Astrocyte (in vitro differentiated cells and primary cell): Measurements from ENCODE around the gene SLC18B1. TPM values are rescaled to one million over a fixed set of nuclear protein-coding genes. Genes with fewer than 3 reads are reported as not detected.

ENCODE experiments used
- DNase-seq: peaks from one replicate; pipeline ENCODE4 v3.0.0-alpha.2; 2010; ENCODE audit warnings: low read depth
- FAIRE-seq: peaks from 2 replicates; lab custom pipeline; 2011; peaks lifted over from hg19 to GRCh38; lab: Jason Lieb, UNC
- H2AFZ ChIP-seq: 2 replicates; pipeline ENCODE4 v1.6.0; 2012; ENCODE audit warnings: low read depth, low read length, inconsistent platforms
- H3K27ac ChIP-seq: 2 replicates; pipeline ENCODE4 v1.5.1; 2011; ENCODE audit warnings: low read depth, low read length, inconsistent platforms
- H3K27me3 ChIP-seq: 2 replicates; pipeline ENCODE4 v1.6.0; 2011; ENCODE audit warnings: low read length, inconsistent platforms; ENCODE audit not compliant: insufficient read depth
- H3K36me3 ChIP-seq: 2 replicates; pipeline ENCODE4 v1.5.1; 2011; ENCODE audit warnings: low read length, inconsistent platforms; ENCODE audit not compliant: insufficient read depth
- H3K4me1 ChIP-seq: 2 replicates; pipeline ENCODE4 v1.5.1; 2011; ENCODE audit warnings: low read length, inconsistent platforms; ENCODE audit not compliant: insufficient read depth
- H3K4me2 ChIP-seq: 2 replicates; pipeline ENCODE4 v1.6.0; 2012; ENCODE audit warnings: low read length, inconsistent platforms
- H3K4me3 ChIP-seq: 2 replicates; pipeline ENCODE4 v1.5.1; 2011; ENCODE audit warnings: low read depth, mild to moderate bottlenecking, low read length, inconsistent platforms; ENCODE audit not compliant: insufficient read depth
- H3K79me2 ChIP-seq: 2 replicates; pipeline ENCODE4 v1.6.0; 2012; ENCODE audit warnings: mild to moderate bottlenecking, low read length, inconsistent platforms; ENCODE audit not compliant: insufficient read depth
- H3K9ac ChIP-seq: 2 replicates; pipeline ENCODE4 v1.6.0; 2012; ENCODE audit warnings: mild to moderate bottlenecking, low read length, inconsistent platforms
- H3K9me3 ChIP-seq: 2 replicates; pipeline ENCODE4 v1.5.1; 2012; ENCODE audit warnings: low read depth, mild to moderate bottlenecking, low read length, inconsistent platforms; ENCODE audit not compliant: insufficient read depth
- H4K20me1 ChIP-seq: 2 replicates; pipeline ENCODE4 v1.6.0; 2012; ENCODE audit warnings: low read length, inconsistent platforms; ENCODE audit not compliant: insufficient read depth
- H3K27ac Mint-ChIP-seq: one replicate; pipeline ENCODE4 v1.8.0; 2021; ENCODE audit warnings: mild to moderate bottlenecking, mixed read lengths; ENCODE audit not compliant: unreplicated experiment
- H3K27me3 Mint-ChIP-seq: one replicate; pipeline ENCODE4 v1.8.0; 2021; ENCODE audit warnings: low read depth, mixed read lengths; ENCODE audit not compliant: unreplicated experiment
- H3K36me3 Mint-ChIP-seq: one replicate; pipeline ENCODE4 v1.8.0; 2021; ENCODE audit warnings: low read depth, mixed read lengths; ENCODE audit not compliant: unreplicated experiment
- H3K4me1 Mint-ChIP-seq: one replicate; pipeline ENCODE4 v1.8.0; 2021; ENCODE audit warnings: low read depth, mixed read lengths; ENCODE audit not compliant: unreplicated experiment
- H3K4me3 Mint-ChIP-seq: one replicate; pipeline ENCODE4 v1.8.0; 2021; ENCODE audit warnings: mild to moderate bottlenecking, moderate library complexity, mixed read lengths; ENCODE audit not compliant: unreplicated experiment
- H3K9me3 Mint-ChIP-seq: one replicate; pipeline ENCODE4 v1.8.0; 2021; ENCODE audit warnings: mild to moderate bottlenecking, mixed read lengths; ENCODE audit not compliant: unreplicated experiment
- CTCF ChIP-seq: IDR thresholded peaks from 2 replicates; pipeline ENCODE4 v1.5.1; 2011; ENCODE audit warnings: low read depth, mild to moderate bottlenecking, inconsistent platforms, low read length, moderate library complexity; ENCODE audit not compliant: insufficient read depth
- EZH2 ChIP-seq: IDR thresholded peaks from 2 replicates; pipeline ENCODE4 v1.6.1; 2012; ENCODE audit warnings: mild to moderate bottlenecking, low read length, inconsistent platforms; ENCODE audit not compliant: insufficient read depth
- total RNA-seq: library from RNA; stranded (reverse); gene quantifications from 2 replicates; pipeline ENCODE4 v1.2.1, GENCODE V29; 2021

SLC18B1 gene
- total RNA-seq, 1 donor from 2014 or later, result 8.2 TPM

- H3K9ac ChIP-seq, result no peak overlapping the region
- Mint-ChIP-seq H3K36me3 (no peaks in the 10 kb centered on the region), H3K27me3 (no peaks in the 10 kb centered on the region), H3K27ac (no peak overlapping the region), H3K4me1 (no peaks in the 10 kb centered on the region), H3K9me3 (no peaks in the 10 kb centered on the region), H3K4me3 (no peak overlapping the region)
- H3K27me3 ChIP-seq, result no peaks in the 10 kb centered on the region
- TF ChIP-seq EZH2 (no peak), CTCF (no peak)
- no peaks in the 10 kb centered on the region for H3K9me3 ChIP-seq
- no peak for DNase-seq
- H3K27ac ChIP-seq, result no peak overlapping the region
- no peaks in the 10 kb centered on the region for H3K4me1 ChIP-seq
- no peak overlapping the region for H3K4me3 ChIP-seq
- H3K79me2 ChIP-seq, result no peaks in the 10 kb centered on the region
- H4K20me1 ChIP-seq, result no peaks in the 10 kb centered on the region
- H2AFZ ChIP-seq, result no peak overlapping the region
- H3K4me2 ChIP-seq, result no peak overlapping the region
- H3K36me3 ChIP-seq, result no peaks in the 10 kb centered on the region
- FAIRE-seq, result no peak
Observed at GRCh38 chr6:132733283-132733682, 65.2 kb downstream of the SLC18B1 start.

DNA sequence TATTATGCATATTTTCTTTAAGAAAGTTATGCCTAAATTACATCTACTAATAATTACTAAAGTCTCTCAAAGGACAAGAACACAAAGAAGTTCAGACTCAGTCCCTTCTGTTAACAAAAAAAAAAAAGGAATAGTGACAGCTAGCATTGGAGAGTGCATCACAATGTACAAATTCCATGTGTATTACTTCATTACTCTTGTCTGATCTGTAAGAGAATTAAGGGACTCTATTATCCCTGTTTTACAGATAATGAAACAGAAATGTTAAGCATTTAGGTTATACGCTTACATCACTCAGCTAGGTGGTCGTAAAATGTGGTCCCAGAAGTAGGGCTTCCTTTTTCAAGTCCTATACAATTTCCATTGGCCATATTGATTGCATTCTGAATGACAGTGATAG is 67.4 kb downstream of the SLC18B1 start:
- H3K79me2 ChIP-seq, result no peaks in the 10 kb centered on the region
- Mint-ChIP-seq H3K4me1 (no peaks in the 10 kb centered on the region), H3K9me3 (no peaks in the 10 kb centered on the region), H3K27me3 (no peaks in the 10 kb centered on the region), H3K27ac (no peak overlapping the region), H3K4me3 (no peak overlapping the region), H3K36me3 (no peaks in the 10 kb centered on the region)
- no peak overlapping the region for H3K4me3 ChIP-seq
- H3K9me3 ChIP-seq, result no peaks in the 10 kb centered on the region
- FAIRE-seq, result peak; percentile 13
- DNase-seq, result peak; percentile 10
- no peaks in the 10 kb centered on the region for H4K20me1 ChIP-seq
- H3K27ac ChIP-seq, result no peak overlapping the region
- TF ChIP-seq EZH2 (no peak), CTCF (no peak)
- no peak overlapping the region for H2AFZ ChIP-seq
- no peaks in the 10 kb centered on the region for H3K4me1 ChIP-seq
- H3K27me3 ChIP-seq, result no peaks in the 10 kb centered on the region
- H3K36me3 ChIP-seq, result no peaks in the 10 kb centered on the region
- no peak overlapping the region for H3K4me2 ChIP-seq
- no peak overlapping the region for H3K9ac ChIP-seq

- DNase-seq (peak; percentile 43), FAIRE-seq (no peak)
- no peaks in the 10 kb centered on the region for H3K9me3 ChIP-seq
- no peaks in the 10 kb centered on the region for H3K79me2 ChIP-seq
- no peaks in the 10 kb centered on the region for H3K27me3 Mint-ChIP-seq
- H4K20me1 ChIP-seq, result no peaks in the 10 kb centered on the region
- no peak overlapping the region for H3K4me2 ChIP-seq
- H3K27ac Mint-ChIP-seq, result no peak overlapping the region
- no peaks in the 10 kb centered on the region for H3K36me3 Mint-ChIP-seq
- H3K4me1 ChIP-seq, result no peaks in the 10 kb centered on the region
- no peak overlapping the region for H3K9ac ChIP-seq
- no peak overlapping the region for H3K4me3 ChIP-seq
- H2AFZ ChIP-seq, result no peak overlapping the region
- H3K27me3 ChIP-seq, result no peaks in the 10 kb centered on the region
- no peak overlapping the region for H3K27ac ChIP-seq
- no peak for TF ChIP-seq EZH2
- TF ChIP-seq CTCF, result no peak
- no peaks in the 10 kb centered on the region for H3K9me3 Mint-ChIP-seq
- no peaks in the 10 kb centered on the region for H3K4me1 Mint-ChIP-seq
- no peak overlapping the region for H3K4me3 Mint-ChIP-seq
- H3K36me3 ChIP-seq, result no peaks in the 10 kb centered on the region
Observed at GRCh38 chr6:132730560-132730959, 67.9 kb downstream of the SLC18B1 start.
